Subcutaneous abdominal adipose tissue (tissue), 5 donors: ENCODE data around the gene SYNPO2.

Experiments
- H3K27ac ChIP-seq: one replicate; pipeline ENCODE4 v1.7.0; 2013; ENCODE audit warnings: low read depth, mild to moderate bottlenecking, inconsistent platforms, low read length, moderate library complexity
- H3K27me3 ChIP-seq, 5 donors: one replicate each; pipeline ENCODE4 v1.7.0; 2013; ENCODE audit warnings: low read length in 5 of 5, inconsistent platforms in 1 of 5; ENCODE audit not compliant: control insufficient read depth in 5 of 5, insufficient read depth in 4 of 5
- H3K36me3 ChIP-seq, 5 donors: one replicate each; pipeline ENCODE4 v1.7.0; 2013; ENCODE audit warnings: low read length in 5 of 5; ENCODE audit not compliant: control insufficient read depth in 5 of 5, insufficient read depth in 5 of 5
- H3K4me1 ChIP-seq, 5 donors: one replicate each; pipeline ENCODE4 v1.7.0; 2013; ENCODE audit warnings: low read length in 5 of 5, mild to moderate bottlenecking in 3 of 5, moderate library complexity in 1 of 5; ENCODE audit not compliant: control insufficient read depth in 5 of 5, insufficient read depth in 5 of 5
- H3K4me3 ChIP-seq, 5 donors: one replicate each; pipeline ENCODE4 v1.7.0; 2013; ENCODE audit warnings: low read length in 5 of 5, low read depth in 1 of 5
- H3K9ac ChIP-seq, 5 donors: one replicate each; pipeline ENCODE4 v1.7.0; 2013; ENCODE audit warnings: low read length in 5 of 5, mild to moderate bottlenecking in 4 of 5, moderate library complexity in 3 of 5
- H3K9me3 ChIP-seq, 5 donors: one replicate each; pipeline ENCODE4 v1.7.0; 2013; ENCODE audit warnings: low read length in 5 of 5; ENCODE audit not compliant: control insufficient read depth in 5 of 5
- donor health status: healthy.
- donor health status: healthy.
- donor health status: healthy.
- donor health status: healthy.
- donor health status: healthy.

SYNPO2 gene

GRCh38 chr4:119084513-119084912 is 195.9 kb downstream of the SYNPO2 start:
- Histone ChIP-seq H3K4me1 (no peaks in the 10 kb centered on the region), H3K36me3 (no peaks in the 10 kb centered on the region), H3K27ac (no peak overlapping the region), H3K9me3 (no peaks in the 10 kb centered on the region), H3K27me3 (no peaks in the 10 kb centered on the region), H3K4me3 (no peak overlapping the region), H3K9ac (no peak overlapping the region)

- no peak overlapping the region for H3K27ac ChIP-seq
- H3K36me3 ChIP-seq, result no peaks in the 10 kb centered on the region
- H3K4me1 ChIP-seq, result no peaks in the 10 kb centered on the region
- no peak overlapping the region for H3K9ac ChIP-seq
- no peak overlapping the region for H3K4me3 ChIP-seq
- H3K27me3 ChIP-seq, result no peaks in the 10 kb centered on the region
- no peaks in the 10 kb centered on the region for H3K9me3 ChIP-seq
These were observed 198.5 kb downstream of the SYNPO2 start for GRCh38 chr4:119087121-119087520.

GRCh38 chr4:119087656-119088055 is 199.0 kb downstream of the SYNPO2 start:
- H3K9ac ChIP-seq, result no peak overlapping the region
- H3K9me3 ChIP-seq, result no peaks in the 10 kb centered on the region
- H3K4me1 ChIP-seq, result no peaks in the 10 kb centered on the region
- no peaks in the 10 kb centered on the region for H3K27me3 ChIP-seq
- no peak overlapping the region for H3K4me3 ChIP-seq
- no peaks in the 10 kb centered on the region for H3K36me3 ChIP-seq
- H3K27ac ChIP-seq, result no peak overlapping the region

- H3K4me3 ChIP-seq, result no peak overlapping the region
- no peaks in the 10 kb centered on the region for H3K36me3 ChIP-seq
- peaks cover 0 to 7% (median 0%) of the 10 kb centered on the region in 5 donors for H3K4me1 ChIP-seq
- H3K27ac ChIP-seq, result no peak overlapping the region
- H3K27me3 ChIP-seq, result no peaks in the 10 kb centered on the region
- H3K9ac ChIP-seq, result no peak overlapping the region
- H3K9me3 ChIP-seq, result no peaks in the 10 kb centered on the region
These were observed 204.6 kb downstream of the SYNPO2 start for GRCh38 chr4:119093042-119093827.

GRCh38 chr4:119097282-119097900 is 208.7 kb downstream of the SYNPO2 start:
- H3K4me3 ChIP-seq, result no peak overlapping the region
- H3K27ac ChIP-seq, result no peak overlapping the region
- no peaks in the 10 kb centered on the region for H3K9me3 ChIP-seq

GRCh38 chr4:119098306-119098705 is 209.7 kb downstream of the SYNPO2 start:
- no peaks in the 10 kb centered on the region for H3K9me3 ChIP-seq
- H3K9ac ChIP-seq, result no peak overlapping the region
- peaks cover 0 to 16% (median 8%) of the 10 kb centered on the region in 5 donors for H3K4me1 ChIP-seq
- no peak overlapping the region for H3K27ac ChIP-seq
- no peaks in the 10 kb centered on the region for H3K27me3 ChIP-seq
- no peaks in the 10 kb centered on the region for H3K36me3 ChIP-seq
- no peak overlapping the region for H3K4me3 ChIP-seq

More at GRCh38 chr4:119097282-119097900, 208.7 kb downstream of the SYNPO2 start:
- H3K36me3 ChIP-seq, result no peaks in the 10 kb centered on the region
- H3K9ac ChIP-seq, result no peak overlapping the region
- no peaks in the 10 kb centered on the region for H3K27me3 ChIP-seq
- peaks cover 0 to 12% (median 7%) of the 10 kb centered on the region in 5 donors for H3K4me1 ChIP-seq

- Histone ChIP-seq H3K4me1 (peaks cover 0 to 16% (median 10%) of the 10 kb centered on the region in 5 donors), H3K4me3 (no peak overlapping the region), H3K27me3 (no peaks in the 10 kb centered on the region), H3K9me3 (no peaks in the 10 kb centered on the region), H3K9ac (no peak overlapping the region), H3K27ac (no peak overlapping the region), H3K36me3 (no peaks in the 10 kb centered on the region)
These were observed 210.7 kb downstream of the SYNPO2 start for GRCh38 chr4:119099227-119099810.

- Histone ChIP-seq H3K4me3 (no peak overlapping the region), H3K27ac (no peak overlapping the region), H3K9ac (no peak overlapping the region), H3K4me1 (peaks cover 0 to 16% (median 10%) of the 10 kb centered on the region in 5 donors), H3K9me3 (no peaks in the 10 kb centered on the region), H3K36me3 (no peaks in the 10 kb centered on the region), H3K27me3 (no peaks in the 10 kb centered on the region)
These were observed 212.0 kb downstream of the SYNPO2 start for GRCh38 chr4:119100655-119101054.

- Histone ChIP-seq H3K9ac (peak overlapping the region in 1 of 5 donors; percentile 51), H3K27ac (peak overlapping the region; percentile 59), H3K9me3 (no peaks in the 10 kb centered on the region), H3K36me3 (no peaks in the 10 kb centered on the region), H3K4me3 (no peak overlapping the region), H3K27me3 (no peaks in the 10 kb centered on the region), H3K4me1 (peaks cover 0 to 26% (median 10%) of the 10 kb centered on the region in 5 donors)
These were observed 214.6 kb downstream of the SYNPO2 start for GRCh38 chr4:119103263-119103662.

- Histone ChIP-seq H3K9ac (no peak overlapping the region), H3K4me3 (no peak overlapping the region), H3K4me1 (peaks cover 0 to 21% (median 7%) of the 10 kb centered on the region in 5 donors), H3K27ac (no peak overlapping the region), H3K27me3 (no peaks in the 10 kb centered on the region), H3K9me3 (no peaks in the 10 kb centered on the region), H3K36me3 (no peaks in the 10 kb centered on the region)
These were observed 216.1 kb downstream of the SYNPO2 start for GRCh38 chr4:119104644-119105273.
